IPS-18a (cell line): ENCODE results near the gene LRRC73.

Experiments
- H3K27ac ChIP-seq: one replicate; pipeline ENCODE4 v1.5.1; 2013; ENCODE audit warnings: low read length
- H3K27me3 ChIP-seq: one replicate; pipeline ENCODE4 v1.6.1; 2013; ENCODE audit warnings: mild to moderate bottlenecking, low read length; ENCODE audit not compliant: control insufficient read depth, insufficient read depth
- H3K36me3 ChIP-seq: one replicate; pipeline ENCODE4 v1.6.1; 2013; ENCODE audit warnings: low read depth, low read length; ENCODE audit not compliant: control insufficient read depth
- H3K4me1 ChIP-seq: one replicate; pipeline ENCODE4 v1.6.1; 2013; ENCODE audit warnings: low read depth, low read length; ENCODE audit not compliant: control insufficient read depth
- H3K4me3 ChIP-seq: one replicate; pipeline ENCODE4 v1.5.1; 2013; ENCODE audit warnings: low read length
- H3K9ac ChIP-seq: one replicate; pipeline ENCODE4 v1.6.1; 2013; ENCODE audit warnings: mild to moderate bottlenecking, low read length, moderate library complexity
- H3K9me3 ChIP-seq: one replicate; pipeline ENCODE4 v1.6.1; 2013; ENCODE audit warnings: low read depth, low read length; ENCODE audit not compliant: control insufficient read depth

LRRC73 gene

DNA sequence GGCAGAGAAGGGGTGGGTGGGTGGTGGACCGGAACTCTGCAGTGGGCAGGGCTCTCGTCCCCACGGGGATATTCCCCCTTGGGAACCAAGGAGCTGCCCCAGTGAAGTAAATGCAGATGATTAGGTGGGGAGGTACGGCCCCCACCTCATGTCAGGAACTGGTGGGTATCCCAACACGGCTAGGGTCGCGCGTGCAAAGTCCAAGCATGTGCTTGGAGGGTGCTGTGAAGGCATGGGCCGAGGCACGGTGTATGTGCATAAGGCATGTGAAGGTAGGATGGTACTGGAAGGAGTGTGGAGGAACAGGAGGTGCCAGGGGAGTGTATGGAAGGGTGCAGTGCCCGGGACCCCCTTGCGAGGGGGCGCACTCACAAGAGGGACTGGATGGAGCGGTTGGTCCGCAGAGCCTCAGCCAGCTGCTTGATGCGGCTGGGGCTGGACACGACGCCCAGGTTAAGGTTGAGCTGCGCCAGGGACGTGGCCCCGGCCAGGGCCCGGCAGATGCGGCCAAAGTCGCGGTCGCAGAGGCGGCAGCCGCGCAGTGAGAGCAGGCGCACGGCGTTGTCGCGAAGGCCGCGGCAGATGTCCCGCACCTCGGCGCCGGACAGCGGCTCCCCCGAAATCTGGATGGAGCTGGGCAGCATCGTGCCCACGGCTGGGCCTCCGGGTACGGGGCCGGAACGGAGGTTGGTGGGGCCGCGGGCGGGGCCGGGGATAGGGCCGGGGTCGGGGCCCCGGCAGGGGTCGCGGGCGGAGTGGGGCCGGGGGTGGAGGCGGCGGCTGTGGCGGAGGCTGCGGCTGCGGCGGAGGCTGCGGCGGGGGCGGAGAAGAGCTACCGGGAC, 783 bp downstream of the LRRC73 start:
- Histone ChIP-seq H3K9me3 (no peaks in the 10 kb centered on the region), H3K36me3 (peaks cover 38% of the 10 kb centered on the region), H3K27ac (no peak overlapping the region), H3K27me3 (peaks cover 24% of the 10 kb centered on the region), H3K9ac (no peak overlapping the region), H3K4me3 (peak overlapping the region; percentile 65), H3K4me1 (peaks cover 3% of the 10 kb centered on the region)

DNA sequence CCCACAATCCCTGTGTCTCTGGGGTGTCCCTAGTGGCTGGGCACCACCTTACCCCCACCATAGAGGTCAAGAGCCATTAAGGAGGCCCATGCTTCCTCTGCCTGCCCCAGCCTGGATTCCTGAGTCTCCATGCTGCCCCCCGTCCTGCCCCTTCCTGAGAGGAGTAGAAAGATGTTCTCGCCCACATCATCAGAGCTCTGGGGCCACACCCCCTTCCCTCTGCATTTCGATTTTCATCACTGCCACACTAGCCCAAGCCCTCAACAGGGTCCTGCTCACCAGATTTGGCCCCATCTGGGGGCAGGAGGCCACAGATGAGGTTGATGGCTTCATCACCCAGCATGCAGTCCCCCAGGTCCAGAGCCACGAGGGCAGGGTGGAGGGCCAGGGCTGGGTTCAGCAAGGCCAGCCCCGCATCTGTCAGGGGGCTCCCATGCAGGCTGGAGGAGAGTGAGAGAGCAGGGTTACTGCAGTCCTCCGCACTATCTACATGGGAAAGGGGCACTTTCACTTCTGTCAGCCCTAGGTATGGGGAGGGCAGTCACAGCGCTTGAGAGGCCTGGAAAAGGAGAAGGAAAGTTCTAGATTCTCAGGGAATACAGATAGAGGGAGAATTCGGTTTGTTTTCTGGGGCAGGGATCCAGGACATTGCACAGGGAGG, 1.5 kb downstream of the LRRC73 start:
- no peak overlapping the region for H3K27ac ChIP-seq
- H3K4me3 ChIP-seq, result no peak overlapping the region
- H3K9me3 ChIP-seq, result no peaks in the 10 kb centered on the region
- H3K9ac ChIP-seq, result no peak overlapping the region
- H3K27me3 ChIP-seq, result peaks cover 24% of the 10 kb centered on the region
- H3K36me3 ChIP-seq, result peaks cover 37% of the 10 kb centered on the region
- H3K4me1 ChIP-seq, result peaks cover 3% of the 10 kb centered on the region

DNA sequence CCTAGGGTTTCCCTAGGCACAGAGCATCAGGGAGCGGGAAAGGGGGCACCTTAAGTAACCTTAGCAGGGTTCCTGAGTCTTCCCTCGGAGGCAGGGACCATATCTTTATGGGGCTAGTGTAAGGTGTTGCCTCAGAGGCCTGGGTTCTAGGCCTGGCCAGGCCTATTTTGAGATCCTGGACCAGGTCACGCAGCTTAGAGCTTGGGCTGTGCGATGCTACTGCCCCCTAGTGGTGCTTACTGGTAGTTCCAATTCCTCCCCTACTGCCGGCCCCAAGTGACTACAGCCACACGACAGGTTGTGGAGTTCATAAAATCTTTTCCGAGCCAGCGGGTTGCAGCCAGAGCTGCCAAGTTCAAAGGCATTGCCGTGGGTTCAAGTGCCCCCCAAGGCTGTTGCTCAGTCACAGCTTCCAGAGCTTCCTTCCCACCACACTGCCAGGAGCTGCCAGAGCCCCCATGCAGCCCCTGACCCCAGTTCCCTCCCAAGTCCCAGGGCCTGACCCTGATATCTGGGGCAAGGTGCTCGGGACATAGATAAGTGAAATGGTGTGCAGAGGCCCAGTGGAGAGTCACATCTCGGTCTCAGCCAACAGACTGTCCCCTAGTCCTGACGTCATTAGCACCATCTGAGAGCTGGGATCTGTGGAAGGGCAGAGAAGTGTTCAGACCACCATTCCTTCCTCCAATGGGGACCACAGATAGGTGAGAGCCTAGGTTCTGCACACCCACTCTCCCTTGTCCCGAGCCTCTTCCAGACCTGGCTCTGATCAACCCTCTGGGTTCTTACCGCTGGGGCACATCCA, 3.3 kb downstream of the LRRC73 start:
- Histone ChIP-seq H3K9me3 (no peaks in the 10 kb centered on the region), H3K9ac (no peak overlapping the region), H3K4me1 (peaks cover 3% of the 10 kb centered on the region), H3K4me3 (no peak overlapping the region), H3K27ac (no peak overlapping the region), H3K36me3 (peaks cover 38% of the 10 kb centered on the region), H3K27me3 (peaks cover 24% of the 10 kb centered on the region)

DNA sequence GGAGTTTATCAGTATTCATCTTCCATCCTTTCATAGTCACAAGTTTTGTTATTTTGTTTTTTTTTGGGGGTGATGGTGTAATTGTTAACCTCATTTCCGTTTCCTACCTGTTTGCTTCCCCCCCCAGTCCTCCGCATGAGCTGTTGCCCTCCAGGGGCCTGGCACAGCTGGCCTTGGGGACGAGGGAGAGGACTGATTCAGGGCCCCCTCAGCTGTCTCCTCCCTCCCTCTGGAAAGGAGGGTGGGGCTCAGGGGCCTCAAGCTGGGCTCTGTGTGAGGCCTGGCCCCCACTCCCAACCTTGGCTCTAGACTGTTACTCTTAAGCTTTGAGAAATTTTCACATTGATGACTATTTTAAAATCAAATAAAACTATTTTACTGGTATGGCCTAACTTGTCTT, 4.0 kb downstream of the LRRC73 start:
- Histone ChIP-seq H3K9ac (no peak overlapping the region), H3K27ac (no peak overlapping the region), H3K4me1 (peaks cover 3% of the 10 kb centered on the region), H3K4me3 (no peak overlapping the region), H3K36me3 (peaks cover 39% of the 10 kb centered on the region), H3K9me3 (no peaks in the 10 kb centered on the region), H3K27me3 (peaks cover 24% of the 10 kb centered on the region)

DNA sequence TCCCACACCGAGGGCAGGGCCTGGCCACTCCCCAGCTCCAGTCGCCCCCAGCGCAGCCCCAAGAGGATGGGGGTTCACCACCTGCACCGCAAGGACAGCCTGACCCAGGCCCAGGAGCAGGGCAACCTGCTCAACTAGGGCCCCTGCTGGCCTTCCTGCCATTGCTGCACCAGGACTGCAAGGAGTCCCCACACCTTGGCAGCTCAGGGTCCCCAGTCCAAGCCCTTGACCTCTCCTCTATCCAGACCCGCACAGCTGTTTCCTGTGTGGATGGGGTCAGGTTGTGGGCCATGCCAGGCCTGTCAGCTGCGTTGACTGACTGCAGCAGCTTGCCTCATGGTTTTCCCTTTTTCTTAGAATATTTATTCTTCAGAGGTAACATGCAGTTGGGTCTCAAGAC, 4.4 kb downstream of the LRRC73 start:
- Histone ChIP-seq H3K4me3 (no peak overlapping the region), H3K9me3 (no peaks in the 10 kb centered on the region), H3K27me3 (peaks cover 24% of the 10 kb centered on the region), H3K27ac (no peak overlapping the region), H3K36me3 (peaks cover 43% of the 10 kb centered on the region), H3K9ac (no peak overlapping the region), H3K4me1 (peaks cover 3% of the 10 kb centered on the region)

DNA sequence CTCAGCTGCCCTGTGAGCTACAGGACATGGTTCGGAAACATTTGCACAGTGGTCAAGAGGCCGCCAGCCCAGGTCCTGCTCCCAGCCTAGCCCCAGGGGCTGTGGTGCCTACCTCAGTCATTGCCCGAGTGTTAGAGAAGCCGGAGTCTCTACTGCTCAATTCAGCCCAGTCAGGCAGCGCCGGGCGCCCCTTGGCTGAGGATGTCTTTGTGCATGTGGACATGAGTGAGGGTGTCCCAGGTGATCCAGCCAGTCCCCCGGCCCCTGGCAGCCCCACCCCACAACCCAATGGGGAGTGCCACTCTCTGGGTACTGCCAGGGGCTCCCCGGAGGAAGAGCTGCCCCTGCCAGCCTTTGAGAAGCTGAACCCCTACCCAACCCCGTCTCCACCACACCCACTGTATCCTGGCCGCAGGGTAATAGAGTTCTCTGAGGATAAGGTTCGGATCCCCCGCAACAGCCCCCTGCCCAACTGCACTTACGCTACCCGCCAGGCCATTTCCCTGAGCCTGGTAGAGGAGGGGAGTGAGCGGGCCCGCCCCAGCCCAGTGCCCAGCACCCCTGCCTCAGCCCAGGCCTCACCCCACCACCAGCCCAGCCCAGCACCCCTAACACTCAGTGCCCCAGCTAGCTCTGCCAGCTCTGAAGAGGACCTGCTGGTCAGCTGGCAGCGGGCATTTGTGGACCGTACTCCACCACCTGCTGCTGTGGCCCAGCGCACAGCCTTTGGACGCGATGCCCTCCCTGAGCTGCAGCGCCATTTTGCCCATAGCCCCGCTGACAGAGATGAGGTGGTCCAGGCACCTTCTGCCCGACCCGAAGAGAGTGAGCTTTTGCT, 5.2 kb downstream of the LRRC73 start:
- H3K27me3 ChIP-seq, result peaks cover 24% of the 10 kb centered on the region

DNA sequence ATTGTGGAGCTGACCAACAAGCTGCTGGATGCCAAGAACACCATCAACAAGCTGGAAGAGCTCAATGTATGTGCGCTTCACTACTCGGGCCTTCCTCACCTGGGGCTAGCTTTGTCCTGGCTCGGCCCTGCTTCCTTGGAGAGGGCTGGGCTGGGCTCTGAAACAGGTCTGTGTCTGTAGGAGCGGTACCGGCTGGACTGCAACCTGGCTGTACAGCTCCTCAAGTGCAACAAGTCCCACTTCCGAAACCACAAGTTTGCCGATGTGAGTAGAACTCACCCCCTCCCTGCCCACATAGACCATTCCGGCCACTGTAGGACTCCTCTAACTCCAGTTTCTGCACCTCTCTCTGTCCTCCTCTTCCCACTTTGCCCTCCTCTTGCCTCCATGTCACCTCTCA, 6.7 kb downstream of the LRRC73 start:
- no peak overlapping the region for H3K27ac ChIP-seq
- no peaks in the 10 kb centered on the region for H3K4me1 ChIP-seq
- no peak overlapping the region for H3K4me3 ChIP-seq
- H3K9me3 ChIP-seq, result no peaks in the 10 kb centered on the region
- H3K9ac ChIP-seq, result no peak overlapping the region
- peaks cover 65% of the 10 kb centered on the region for H3K36me3 ChIP-seq
- peaks cover 10% of the 10 kb centered on the region for H3K27me3 ChIP-seq

More for the DNA sequence above, 5.2 kb downstream of the LRRC73 start:
- Histone ChIP-seq H3K27ac (no peak overlapping the region), H3K9me3 (no peaks in the 10 kb centered on the region), H3K36me3 (peaks cover 50% of the 10 kb centered on the region), H3K4me1 (peaks cover 3% of the 10 kb centered on the region), H3K9ac (no peak overlapping the region), H3K4me3 (no peak overlapping the region)

DNA sequence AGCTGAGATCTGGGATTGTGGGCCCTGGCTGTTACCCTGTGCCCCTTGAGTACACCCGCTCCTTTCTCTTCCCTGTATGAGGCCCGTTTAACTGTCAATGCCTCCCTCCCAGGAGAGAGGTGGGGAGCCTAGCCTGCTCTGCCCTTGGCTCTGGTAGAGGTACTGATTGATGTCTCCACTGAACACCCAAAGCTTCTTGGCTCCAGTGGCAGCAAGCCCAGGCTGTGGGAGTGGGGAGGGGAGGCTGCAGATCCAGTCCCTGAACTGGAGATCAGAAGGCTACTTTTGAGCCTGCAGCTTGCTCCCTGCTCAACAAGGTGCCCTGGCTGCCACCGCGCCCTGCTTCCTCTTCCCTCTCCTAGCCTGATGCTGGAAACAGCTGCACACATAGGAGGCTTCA, 7.5 kb downstream of the LRRC73 start:
- Histone ChIP-seq H3K27me3 (peaks cover 3% of the 10 kb centered on the region), H3K9ac (no peak overlapping the region), H3K27ac (no peak overlapping the region), H3K4me3 (no peak overlapping the region), H3K36me3 (peaks cover 73% of the 10 kb centered on the region), H3K4me1 (no peaks in the 10 kb centered on the region), H3K9me3 (no peaks in the 10 kb centered on the region)

DNA sequence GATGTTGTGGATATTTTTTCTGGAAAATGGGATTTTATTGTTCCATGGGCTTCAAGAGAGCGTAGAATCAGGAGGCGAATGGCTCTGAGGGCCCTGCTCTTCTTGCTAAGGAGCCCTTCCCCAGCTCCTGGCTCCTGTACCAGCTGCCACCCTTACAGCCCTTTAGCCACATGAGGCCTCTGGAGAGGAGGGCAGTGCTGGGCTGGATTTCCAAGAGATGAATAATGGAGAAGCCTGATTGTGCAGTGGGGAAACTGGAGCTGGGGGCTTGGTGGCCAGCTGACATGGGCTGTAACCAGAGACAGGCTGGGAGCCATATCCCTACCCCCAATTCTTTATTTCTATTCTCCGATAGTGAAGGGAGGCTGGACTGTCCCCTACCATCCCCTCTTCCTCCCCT, 9.2 kb downstream of the LRRC73 start:
- Histone ChIP-seq H3K27ac (no peak overlapping the region), H3K27me3 (no peaks in the 10 kb centered on the region), H3K9me3 (no peaks in the 10 kb centered on the region), H3K36me3 (peaks cover 73% of the 10 kb centered on the region), H3K9ac (no peak overlapping the region), H3K4me3 (no peak overlapping the region), H3K4me1 (no peaks in the 10 kb centered on the region)

DNA sequence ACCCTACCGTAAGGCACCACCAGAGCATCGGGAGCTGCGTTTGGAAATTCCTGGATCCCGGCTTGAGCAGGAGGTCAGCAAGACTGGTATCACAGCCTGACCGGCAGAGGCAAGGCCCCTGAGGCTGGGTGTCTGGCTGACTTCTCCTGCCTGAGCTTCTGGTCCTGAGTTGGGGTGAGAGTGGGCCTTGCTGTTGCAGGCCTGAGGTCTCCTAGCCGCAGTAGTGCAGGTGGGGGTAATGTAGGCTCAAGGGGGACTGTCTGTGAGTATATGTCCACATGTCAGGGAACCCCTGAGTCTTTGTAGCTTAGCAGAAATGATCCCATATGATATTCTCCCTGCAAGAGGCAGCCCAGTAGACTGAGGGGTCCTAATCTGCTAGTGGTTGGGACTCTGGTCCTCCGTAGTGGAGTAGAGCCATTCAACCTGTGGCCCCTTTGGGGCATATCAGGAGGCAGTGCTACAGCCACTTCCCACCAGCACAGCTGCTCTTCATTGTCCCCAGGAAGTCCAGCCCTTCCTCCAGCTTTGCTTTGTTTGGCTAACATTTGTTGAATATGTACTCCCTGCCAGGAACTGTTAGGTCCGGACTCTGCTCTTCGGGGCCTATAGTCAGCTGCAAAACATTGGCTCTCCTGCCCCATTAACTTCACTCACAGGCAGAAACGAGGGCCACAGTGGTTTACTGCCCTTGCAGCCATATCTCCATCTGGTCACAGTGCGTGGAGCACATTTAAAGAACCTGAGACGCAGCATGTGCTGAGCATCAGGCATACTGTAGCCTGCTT, 10.9 kb downstream of the LRRC73 start:
- Histone ChIP-seq H3K4me1 (no peaks in the 10 kb centered on the region), H3K27me3 (no peaks in the 10 kb centered on the region), H3K4me3 (no peak overlapping the region), H3K27ac (no peak overlapping the region), H3K9me3 (no peaks in the 10 kb centered on the region), H3K9ac (no peak overlapping the region), H3K36me3 (peaks cover 61% of the 10 kb centered on the region)
